HUES64 (cell line): ENCODE results near the gene OXNAD1.

Source experiments
- H3K27ac ChIP-seq: 2 replicates; pipeline ENCODE4 v1.7.0; 2013; ENCODE audit warnings: low read depth, low read length, inconsistent platforms
- H3K27me3 ChIP-seq: 2 replicates; pipeline ENCODE4 v1.6.1; 2013; ENCODE audit warnings: mild to moderate bottlenecking, low read length; ENCODE audit not compliant: insufficient read depth
- H3K36me3 ChIP-seq: 2 replicates; pipeline ENCODE4 v1.6.1; 2013; ENCODE audit warnings: mild to moderate bottlenecking, low read length; ENCODE audit not compliant: insufficient read depth
- H3K4me1 ChIP-seq: 2 replicates; pipeline ENCODE4 v1.6.1; 2013; ENCODE audit warnings: mild to moderate bottlenecking, low read length, moderate library complexity; ENCODE audit not compliant: insufficient read depth
- H3K4me3 ChIP-seq: 2 replicates; pipeline ENCODE4 v1.5.1; 2013; ENCODE audit warnings: mild to moderate bottlenecking, low read length, moderate library complexity
- H3K9ac ChIP-seq: 2 replicates; pipeline ENCODE4 v1.6.1; 2013; ENCODE audit warnings: mild to moderate bottlenecking, low read depth, low read length
- H3K9me3 ChIP-seq: 2 replicates; pipeline ENCODE4 v1.6.1; 2013; ENCODE audit warnings: low read depth, low read length; ENCODE audit not compliant: insufficient read depth
- WGBS: fragments of 150-250, 120-280 bp; methylation state at CpG from one replicate; pipeline ENCODE4 v1.1.7; 2013; ENCODE audit warnings: missing lambda C conversion rate; 5-methylcytosine and 5-hydroxymethylcytosine counted together

The OXNAD1 gene

GRCh38 chr3:16279010-16279801 lies 14.2 kb downstream of the OXNAD1 start:
- no peaks in the 10 kb centered on the region for H3K9me3 ChIP-seq
- H3K4me1 ChIP-seq: no peaks in the 10 kb centered on the region
- WGBS: 95% methylated on average over 3 of the region's 3 CpGs
- no peaks in the 10 kb centered on the region for H3K27me3 ChIP-seq
- H3K27ac ChIP-seq: no peak overlapping the region
- no peak overlapping the region for H3K9ac ChIP-seq
- no peak overlapping the region for H3K4me3 ChIP-seq
- peaks cover 65% of the 10 kb centered on the region for H3K36me3 ChIP-seq

- Histone ChIP-seq H3K27me3 (no peaks in the 10 kb centered on the region), H3K4me3 (no peak overlapping the region), H3K27ac (no peak overlapping the region), H3K9ac (no peak overlapping the region), H3K9me3 (no peaks in the 10 kb centered on the region), H3K36me3 (peaks cover 56% of the 10 kb centered on the region), H3K4me1 (no peaks in the 10 kb centered on the region)
- WGBS: 100% methylated on average over 1 of the region's 2 CpGs
Observed at GRCh38 chr3:16280671-16281070, 15.7 kb downstream of the OXNAD1 start.

GRCh38 chr3:16284633-16285032 lies 19.6 kb downstream of the OXNAD1 start:
- WGBS: 100% methylated on average over 1 of the region's 1 CpG
- no peaks in the 10 kb centered on the region for H3K9me3 ChIP-seq
- peaks cover 68% of the 10 kb centered on the region for H3K36me3 ChIP-seq
- no peaks in the 10 kb centered on the region for H3K4me1 ChIP-seq
- H3K9ac ChIP-seq: no peak overlapping the region
- H3K27me3 ChIP-seq: no peaks in the 10 kb centered on the region
- H3K27ac ChIP-seq: no peak overlapping the region
- no peak overlapping the region for H3K4me3 ChIP-seq

DNA sequence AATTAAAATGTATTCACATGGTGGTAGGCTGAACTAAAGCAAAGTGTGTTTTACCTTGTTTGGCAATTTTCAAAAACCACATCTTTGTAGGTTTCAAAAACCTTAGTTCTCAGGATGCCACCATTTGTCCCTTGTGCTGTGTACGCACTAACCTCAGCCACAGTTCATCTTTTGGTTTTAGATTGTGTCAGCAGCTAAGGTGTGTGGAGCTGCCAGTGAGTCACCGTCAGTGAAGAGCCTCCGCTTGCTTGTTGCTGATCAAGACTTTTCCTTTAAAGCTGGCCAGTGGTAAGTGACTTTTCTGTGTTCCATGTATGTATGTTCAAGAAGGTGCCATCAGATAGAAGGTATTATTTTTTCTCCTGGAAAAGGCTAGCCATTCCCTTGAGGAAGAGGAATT lies 21.1 kb downstream of the OXNAD1 start:
- H3K4me1 ChIP-seq: no peaks in the 10 kb centered on the region
- WGBS: 97% methylated on average over 3 of the region's 3 CpGs
- H3K27ac ChIP-seq: no peak overlapping the region
- no peaks in the 10 kb centered on the region for H3K9me3 ChIP-seq
- H3K9ac ChIP-seq: no peak overlapping the region
- H3K27me3 ChIP-seq: no peaks in the 10 kb centered on the region
- H3K4me3 ChIP-seq: no peak overlapping the region
- peaks cover 64% of the 10 kb centered on the region for H3K36me3 ChIP-seq

DNA sequence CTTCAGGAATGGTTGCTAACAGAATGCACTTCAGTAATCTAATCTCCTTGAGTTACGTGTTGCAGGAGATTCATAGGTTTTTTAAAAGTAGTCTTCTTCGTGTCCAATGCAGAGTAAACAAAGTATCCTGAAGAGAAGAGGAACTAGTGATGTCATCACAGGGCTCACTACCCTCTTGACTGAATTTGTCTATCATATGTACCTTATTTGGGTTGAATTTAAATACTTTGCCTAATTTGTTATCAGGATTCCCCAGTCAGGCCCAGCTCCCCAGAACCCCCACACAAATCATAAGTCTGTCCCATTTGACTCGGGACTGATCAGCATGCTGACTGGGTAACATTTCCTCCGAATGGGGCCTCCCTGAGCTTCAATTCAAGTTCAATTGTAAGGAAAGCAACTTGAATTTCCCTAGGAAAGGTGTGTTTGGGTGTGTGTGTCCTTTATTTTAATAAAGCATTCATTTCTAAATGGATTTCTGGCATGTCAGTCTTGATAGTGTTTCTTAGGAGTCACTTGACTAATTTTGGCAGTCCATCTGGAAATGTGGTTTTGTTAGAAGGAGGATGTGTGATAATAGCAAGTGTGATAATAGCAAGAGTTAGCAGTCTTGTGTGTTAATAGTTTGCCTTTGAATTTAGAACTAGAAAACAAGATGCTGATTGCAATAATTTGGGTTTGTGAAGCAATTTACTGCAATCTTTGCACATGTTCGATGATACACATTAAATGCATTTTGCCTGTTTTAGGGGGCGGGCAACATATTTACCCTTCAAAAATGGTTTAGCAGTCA lies 21.9 kb downstream of the OXNAD1 start:
- WGBS: 95% methylated on average over 6 of the region's 6 CpGs
- H3K9me3 ChIP-seq: no peaks in the 10 kb centered on the region
- H3K36me3 ChIP-seq: peaks cover 62% of the 10 kb centered on the region
- H3K27ac ChIP-seq: no peak overlapping the region
- no peaks in the 10 kb centered on the region for H3K4me1 ChIP-seq
- H3K4me3 ChIP-seq: no peak overlapping the region
- no peak overlapping the region for H3K9ac ChIP-seq
- H3K27me3 ChIP-seq: no peaks in the 10 kb centered on the region

- Histone ChIP-seq H3K27ac (no peak overlapping the region), H3K4me3 (no peak overlapping the region), H3K27me3 (no peaks in the 10 kb centered on the region), H3K9me3 (no peaks in the 10 kb centered on the region; the same call in 1 of the 2 replicates), H3K4me1 (no peaks in the 10 kb centered on the region), H3K36me3 (peaks cover 55% of the 10 kb centered on the region), H3K9ac (no peak overlapping the region)
- WGBS: 96% methylated on average over 1 of the region's 1 CpG
Observed at GRCh38 chr3:16288664-16289063, 23.7 kb downstream of the OXNAD1 start.

DNA sequence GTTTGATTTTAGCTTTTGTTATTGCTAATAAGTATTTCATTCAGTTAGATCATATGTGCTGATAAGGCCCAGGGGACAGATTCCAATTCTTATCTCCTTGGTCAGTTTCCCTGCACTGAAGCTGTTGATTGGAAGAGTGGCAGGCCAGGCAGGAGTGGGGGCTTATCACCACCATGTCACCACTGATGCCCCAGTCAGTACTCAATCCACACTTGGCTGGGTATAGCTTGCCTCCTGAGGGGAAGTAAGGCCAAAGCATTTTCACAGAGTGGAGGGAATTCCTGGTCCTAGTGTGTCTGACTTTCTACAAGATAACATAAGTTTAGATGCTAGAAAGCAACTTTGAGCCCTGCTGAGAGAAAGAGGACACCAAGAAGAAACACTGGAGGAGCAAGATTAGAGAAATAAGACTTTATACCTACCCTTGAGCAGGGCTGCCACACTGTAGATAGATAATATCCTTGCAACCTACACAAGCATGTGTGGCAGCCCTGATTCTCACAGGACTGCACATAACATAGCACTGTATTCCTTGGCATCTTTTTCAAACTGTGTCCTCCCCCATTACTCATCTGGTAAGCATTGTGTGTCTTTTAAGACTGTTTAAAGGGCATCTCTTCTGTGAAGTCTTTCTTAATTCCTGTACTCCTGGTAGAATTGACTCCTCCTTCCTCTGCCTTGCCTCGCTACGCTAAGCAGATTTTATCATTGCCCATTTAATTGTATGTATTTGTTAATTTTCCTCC lies 24.3 kb downstream of the OXNAD1 start:
- H3K27ac ChIP-seq: no peak overlapping the region
- H3K36me3 ChIP-seq: peaks cover 51% of the 10 kb centered on the region
- no peaks in the 10 kb centered on the region for H3K27me3 ChIP-seq
- no peak overlapping the region for H3K4me3 ChIP-seq
- no peaks in the 10 kb centered on the region; the same call in 1 of the 2 replicates for H3K9me3 ChIP-seq
- no peak overlapping the region for H3K9ac ChIP-seq
- no peaks in the 10 kb centered on the region for H3K4me1 ChIP-seq
- no CpG with 5 or more reads among the region's 2 CpGs for WGBS

- no peak overlapping the region for H3K27ac ChIP-seq
- H3K4me1 ChIP-seq: no peaks in the 10 kb centered on the region
Observed at GRCh38 chr3:16290007-16290826, 25.2 kb downstream of the OXNAD1 start.

GRCh38 chr3:16290827-16291196 lies 25.8 kb downstream of the OXNAD1 start:
- 89% methylated on average over 2 of the region's 2 CpGs for WGBS
- Histone ChIP-seq H3K36me3 (peaks cover 63% of the 10 kb centered on the region), H3K27ac (no peak overlapping the region), H3K27me3 (no peaks in the 10 kb centered on the region), H3K9ac (no peak overlapping the region), H3K4me3 (no peak overlapping the region), H3K9me3 (no peaks in the 10 kb centered on the region; the same call in 1 of the 2 replicates), H3K4me1 (no peaks in the 10 kb centered on the region)

More at GRCh38 chr3:16290007-16290826, 25.2 kb downstream of the OXNAD1 start:
- Histone ChIP-seq H3K27me3 (no peaks in the 10 kb centered on the region), H3K4me3 (no peak overlapping the region), H3K36me3 (peaks cover 58% of the 10 kb centered on the region), H3K9me3 (no peaks in the 10 kb centered on the region; the same call in 1 of the 2 replicates), H3K9ac (no peak overlapping the region)
- 73% methylated on average over 3 of the region's 3 CpGs for WGBS

DNA sequence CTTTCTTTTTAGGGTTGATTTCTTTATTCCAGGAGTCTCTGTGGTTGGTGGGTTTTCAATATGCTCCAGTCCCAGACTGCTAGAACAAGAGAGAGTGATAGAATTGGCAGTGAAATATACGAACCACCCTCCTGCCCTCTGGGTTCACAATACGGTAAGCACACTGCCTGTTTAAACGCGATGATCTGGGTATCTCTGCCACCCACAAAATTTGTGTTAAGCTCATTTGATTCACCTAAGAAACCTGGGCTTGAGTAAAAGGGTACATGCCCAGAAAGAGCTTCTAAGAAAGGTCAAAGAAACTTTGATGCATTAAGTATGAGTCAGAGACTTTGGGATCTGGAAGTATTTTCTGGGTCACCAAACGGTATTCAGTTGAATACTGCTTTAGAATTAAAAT lies 29.8 kb downstream of the OXNAD1 start:
- peaks cover 57% of the 10 kb centered on the region for H3K36me3 ChIP-seq
- peaks cover 2% of the 10 kb centered on the region; the same call in 1 of the 2 replicates for H3K4me1 ChIP-seq
- WGBS: 94% methylated on average over 4 of the region's 5 CpGs
- H3K4me3 ChIP-seq: no peak overlapping the region
- peaks cover 7% of the 10 kb centered on the region; the same call in 1 of the 2 replicates for H3K9me3 ChIP-seq
- H3K27ac ChIP-seq: no peak overlapping the region
- no peaks in the 10 kb centered on the region for H3K27me3 ChIP-seq
- no peak overlapping the region for H3K9ac ChIP-seq
